SH-SY5Y (cell line): ENCODE data around the gene ANTXR1.

Experiments
- GATA2 ChIP-seq: IDR thresholded peaks from 2 replicates; pipeline ENCODE4 v1.6.1; 2011; ENCODE audit warnings: mild to moderate bottlenecking, low read depth, low read length
- GATA3 ChIP-seq: IDR thresholded peaks from 2 replicates; pipeline ENCODE4 v1.6.1; 2011; ENCODE audit warnings: low read depth, mild to moderate bottlenecking, low read length, moderate library complexity

ANTXR1 gene

GRCh38 chr2:68992341-68992740 is 20.6 kb upstream of the ANTXR1 start:
- TF ChIP-seq GATA2, result no peak
- TF ChIP-seq GATA3, result no peak

DNA sequence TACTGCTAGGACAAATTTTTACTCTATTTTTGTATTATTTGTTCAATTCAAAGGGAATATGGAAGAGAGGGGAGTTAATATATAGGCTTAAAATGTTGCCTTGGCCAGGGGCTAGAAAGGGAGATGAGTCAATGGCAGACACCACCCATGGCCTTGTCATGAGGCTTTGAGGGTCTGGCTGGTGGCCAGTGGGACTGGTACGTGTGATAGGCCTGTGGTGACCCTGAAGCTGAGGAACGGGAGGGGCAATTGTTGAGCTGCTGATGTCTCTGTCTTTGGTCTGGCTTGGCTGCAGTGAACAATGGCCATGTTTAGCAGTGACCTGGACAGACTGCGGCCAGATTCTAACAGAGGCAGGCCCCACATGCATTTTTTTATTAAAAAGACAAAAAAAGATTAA is 20.0 kb upstream of the ANTXR1 start:
- TF ChIP-seq GATA2, result no peak
- no peak for TF ChIP-seq GATA3

- TF ChIP-seq GATA2 (no peak), GATA3 (no peak)
Observed at GRCh38 chr2:68993660-68994059, 19.3 kb upstream of the ANTXR1 start.

DNA sequence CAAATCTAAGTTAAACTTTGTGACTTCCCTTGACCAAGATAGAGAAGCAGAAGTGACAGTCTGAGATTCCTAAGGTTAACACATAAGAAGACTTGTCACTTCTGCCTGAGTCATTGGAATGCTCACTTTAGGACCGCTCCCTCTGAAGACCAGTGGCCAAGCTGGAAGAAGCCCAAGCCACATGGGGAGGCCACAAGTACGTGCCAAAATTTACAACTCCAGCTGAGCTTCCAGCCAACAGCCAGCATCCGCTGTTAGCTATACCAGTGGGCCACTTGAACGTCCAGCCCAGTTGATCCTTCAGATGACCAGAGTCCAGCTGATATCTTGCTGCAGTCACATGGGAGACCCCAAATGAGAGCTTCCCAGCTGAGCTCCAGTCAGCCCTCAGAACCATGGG is 18.1 kb upstream of the ANTXR1 start:
- TF ChIP-seq GATA2, result no peak
- TF ChIP-seq GATA3, result no peak

DNA sequence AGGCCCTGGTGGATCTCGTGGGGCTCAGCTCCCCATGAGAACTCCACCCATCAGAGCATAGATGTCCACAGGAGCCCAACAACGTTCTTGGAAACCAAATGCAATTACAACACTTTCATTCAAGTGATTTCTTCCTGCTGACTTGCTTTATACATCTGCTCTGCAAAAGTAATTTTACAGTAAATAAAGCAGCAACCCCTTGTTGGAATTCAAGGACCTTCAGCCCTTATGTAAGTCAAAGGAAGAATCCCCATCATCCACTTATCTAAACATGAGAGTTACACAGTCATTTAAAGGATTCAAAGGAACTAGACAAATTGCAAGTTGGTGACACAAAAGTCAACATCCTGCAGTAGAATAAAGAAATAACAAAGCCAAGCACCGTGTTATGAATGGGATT is 17.1 kb upstream of the ANTXR1 start:
- no peak for TF ChIP-seq GATA2
- TF ChIP-seq GATA3, result no peak

GRCh38 chr2:68997401-68997800 is 15.6 kb upstream of the ANTXR1 start:
- no peak for TF ChIP-seq GATA2
- TF ChIP-seq GATA3, result no peak

GRCh38 chr2:69001879-69002278 is 11.1 kb upstream of the ANTXR1 start:
- TF ChIP-seq GATA3 (no peak), GATA2 (no peak)

GRCh38 chr2:69003731-69004130 is 9.2 kb upstream of the ANTXR1 start:
- no peak for TF ChIP-seq GATA3
- no peak for TF ChIP-seq GATA2

- TF ChIP-seq GATA3 (no peak), GATA2 (no peak)
Observed at GRCh38 chr2:69007169-69007568, 5.8 kb upstream of the ANTXR1 start.

DNA sequence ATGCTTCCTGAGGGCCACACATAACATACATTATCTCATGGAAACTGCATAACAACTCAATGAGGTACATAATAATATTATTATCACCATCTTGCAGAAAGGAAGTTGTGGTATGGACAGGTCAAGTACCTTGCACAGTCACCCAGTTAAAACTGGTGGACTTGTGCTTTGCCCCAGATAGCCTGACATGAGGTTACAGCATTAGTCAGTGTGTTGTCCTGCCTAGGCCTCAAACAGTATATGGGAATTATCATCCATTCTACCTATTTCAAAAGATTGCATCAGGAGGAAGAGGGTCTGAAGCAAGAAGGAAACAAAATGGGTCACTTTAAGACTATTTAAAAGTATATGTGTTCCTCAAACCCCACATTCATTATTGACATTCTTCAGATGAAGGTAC is 5.4 kb upstream of the ANTXR1 start:
- TF ChIP-seq GATA3, result no peak
- no peak for TF ChIP-seq GATA2

- TF ChIP-seq GATA3 (no peak), GATA2 (no peak)
Observed at GRCh38 chr2:69010437-69011194, 2.4 kb upstream of the ANTXR1 start.

GRCh38 chr2:69011611-69012157 is 1.3 kb upstream of the ANTXR1 start:
- TF ChIP-seq GATA3 (no peak), GATA2 (no peak)

DNA sequence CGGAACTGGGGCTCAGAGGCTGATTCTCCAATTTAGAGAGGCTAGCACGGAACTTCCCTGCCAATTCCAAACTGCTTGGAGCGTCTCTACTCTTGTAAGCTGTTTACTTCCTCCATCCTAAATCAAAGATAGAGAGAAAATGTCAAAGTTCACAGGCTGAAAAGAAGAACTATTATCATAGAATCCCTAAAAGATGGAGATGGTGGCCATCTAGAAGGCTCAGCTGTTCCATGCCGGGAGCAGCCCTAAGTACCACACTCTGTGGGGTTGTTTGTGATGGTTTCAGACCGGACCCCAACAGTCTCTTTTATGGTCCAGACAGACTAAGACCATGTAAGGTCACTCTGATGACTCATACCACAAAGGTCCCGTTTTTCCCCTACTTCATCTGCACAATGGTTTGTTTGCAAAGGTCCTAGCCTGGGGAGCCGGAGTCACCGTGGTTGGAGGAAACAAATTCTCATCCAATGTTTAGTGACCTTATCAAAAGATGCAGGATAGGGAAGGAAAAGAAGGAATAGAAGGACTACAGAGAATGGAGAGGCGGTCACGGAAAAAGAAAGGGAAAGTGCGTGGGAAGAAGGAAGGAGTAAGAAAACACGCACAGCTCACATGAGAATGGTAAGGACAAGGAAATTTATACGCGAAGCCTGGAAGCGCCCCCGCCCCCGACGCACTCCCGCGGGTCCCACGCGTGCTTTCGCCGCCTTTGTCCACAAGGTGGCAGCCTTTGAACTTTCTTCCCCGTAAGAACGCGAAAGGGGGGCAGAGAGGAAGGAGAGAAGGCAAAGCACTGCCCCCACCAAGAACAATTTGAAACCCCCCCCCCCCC is 453 bp upstream of the ANTXR1 start:
- TF ChIP-seq GATA3 (no peak), GATA2 (no peak)

- TF ChIP-seq GATA2 (no peak), GATA3 (no peak)
Observed at GRCh38 chr2:69013840-69014821, 1.2 kb downstream of the ANTXR1 start.

- TF ChIP-seq GATA3 (no peak), GATA2 (no peak)
Observed at GRCh38 chr2:69017080-69017479, 4.1 kb downstream of the ANTXR1 start.
